CD14-positive monocyte (primary cell): Measurements from ENCODE around the gene C5orf63. TPM values are rescaled to one million over a fixed set of nuclear protein-coding genes. Genes with fewer than 3 reads are reported as not detected.
"Not testable (repeated sequence)": the region's sequence is repeated elsewhere in the genome, so short reads cannot be mapped to it uniquely, and the experiment has no call there.

Experiments used
- DNase-seq, 3 donors: peaks; one replicate each; pipeline ENCODE4 v3.0.0-alpha.2; 2011 to 2022
- H2AFZ ChIP-seq: 2 replicates; pipeline ENCODE4 v1.6.0; 2012; ENCODE audit warnings: mild to moderate bottlenecking, low read depth, low read length, inconsistent platforms; ENCODE audit not compliant: insufficient read depth, poor library complexity, severe bottlenecking
- H3K27ac ChIP-seq, 2 donors: 1 replicate in 1 of 2; 2 replicates in 1 of 2; pipeline ENCODE4 v1.5.1; 2012 to 2013; ENCODE audit warnings: low read length in 2 of 2, control low read depth in 1 of 2, inconsistent platforms in 1 of 2, low read depth in 1 of 2, mild to moderate bottlenecking in 1 of 2
- H3K27me3 ChIP-seq, 2 donors: one replicate each; pipeline versions ENCODE4 v1.6.0 to v1.6.1; 2011 to 2013; ENCODE audit warnings: low read length in 2 of 2; ENCODE audit not compliant: control insufficient read depth in 2 of 2, insufficient read depth in 2 of 2
- H3K36me3 ChIP-seq, 2 donors: replicated peaks in 1 of 2; 1 replicate in 1 of 2; 2 replicates in 1 of 2; pipeline versions ENCODE4 v1.5.1 to v1.6.1; 2012 to 2013; ENCODE audit warnings: low read length in 2 of 2, control low read depth in 1 of 2, inconsistent platforms in 1 of 2, mild to moderate bottlenecking in 1 of 2; ENCODE audit not compliant: insufficient read depth in 2 of 2, control insufficient read depth in 1 of 2
- H3K4me1 ChIP-seq, 2 donors: 1 replicate in 1 of 2; 2 replicates in 1 of 2; pipeline versions ENCODE4 v1.5.1 to v1.6.1; 2012 to 2013; ENCODE audit warnings: low read length in 2 of 2, control low read depth in 1 of 2, inconsistent platforms in 1 of 2, mild to moderate bottlenecking in 1 of 2, moderate library complexity in 1 of 2; ENCODE audit not compliant: insufficient read depth in 2 of 2, control insufficient read depth in 1 of 2
- H3K4me2 ChIP-seq: replicated peaks from 2 replicates; pipeline ENCODE3; 2012; ENCODE audit warnings: low read length, moderate library complexity, mild to moderate bottlenecking; ENCODE audit not compliant: poor library complexity, severe bottlenecking; ENCODE audit errors: extremely low read depth
- H3K4me3 ChIP-seq, 3 experiments: fragments of 200-600 bp in 1 of 3; sonication (generic) in 1 of 3; replicated peaks in 1 of 3; 1 replicate in 2 of 3; 2 replicates in 1 of 3; pipeline ENCODE4 v1.5.1; 2011 to 2013; ENCODE audit warnings: low read length in 3 of 3, mild to moderate bottlenecking in 3 of 3, control low read depth in 2 of 3, low read depth in 2 of 3, inconsistent platforms in 1 of 3, moderate library complexity in 1 of 3
- H3K79me2 ChIP-seq: 2 replicates; pipeline ENCODE4 v1.6.0; 2012; ENCODE audit warnings: mild to moderate bottlenecking, control low read depth, inconsistent platforms, low read length, moderate library complexity; ENCODE audit not compliant: insufficient read depth
- H3K9ac ChIP-seq: 2 replicates; pipeline ENCODE4 v1.6.0; 2017; ENCODE audit warnings: low read length, mild to moderate bottlenecking; ENCODE audit not compliant: insufficient read depth, poor library complexity, severe bottlenecking
- H3K9me3 ChIP-seq, 2 donors: replicated peaks in 1 of 2; 1 replicate in 1 of 2; 2 replicates in 1 of 2; pipeline versions ENCODE4 v1.5.1 to v1.6.1; 2012 to 2013; ENCODE audit warnings: low read length in 2 of 2, control low read depth in 1 of 2; ENCODE audit not compliant: control insufficient read depth in 1 of 2, insufficient read depth in 1 of 2
- H4K20me1 ChIP-seq: 2 replicates; pipeline ENCODE4 v1.6.0; 2012; ENCODE audit warnings: mild to moderate bottlenecking, low read length, control low read depth, moderate library complexity; ENCODE audit not compliant: insufficient read depth
- H3K27ac Mint-ChIP-seq, 7 donors: one replicate each; pipeline ENCODE4 v1.8.0; 2020; ENCODE audit warnings: mild to moderate bottlenecking in 7 of 7, mixed read lengths in 7 of 7, moderate library complexity in 6 of 7, inconsistent platforms in 2 of 7
- H3K27me3 Mint-ChIP-seq, 3 donors: one replicate each; pipeline ENCODE4 v1.8.0; 2021 to 2022; ENCODE audit warnings: low read depth in 3 of 3, mild to moderate bottlenecking in 3 of 3, mixed read lengths in 3 of 3, moderate library complexity in 3 of 3, inconsistent platforms in 1 of 3
- H3K36me3 Mint-ChIP-seq, 2 donors: one replicate each; pipeline ENCODE4 v1.8.0; 2020; ENCODE audit warnings: mixed read lengths in 2 of 2, inconsistent platforms in 1 of 2, mild to moderate bottlenecking in 1 of 2
- H3K4me1 Mint-ChIP-seq: one replicate; pipeline ENCODE4 v1.8.0; 2020; ENCODE audit warnings: mild to moderate bottlenecking, mixed read lengths
- H3K4me3 Mint-ChIP-seq, 2 donors: one replicate each; pipeline ENCODE4 v1.8.0; 2020; ENCODE audit warnings: mild to moderate bottlenecking in 2 of 2, mixed read lengths in 2 of 2, moderate library complexity in 1 of 2
- H3K9me3 Mint-ChIP-seq, 7 donors: one replicate each; pipeline ENCODE4 v1.8.0; 2020 to 2022; ENCODE audit warnings: mixed read lengths in 7 of 7, mild to moderate bottlenecking in 6 of 7, moderate library complexity in 6 of 7, inconsistent platforms in 2 of 7
- CTCF ChIP-seq: fragments of 200-600 bp; IDR thresholded peaks from one replicate; pipeline ENCODE4 v1.8.0; 2022; ENCODE audit warnings: antibody characterized with exemption, mild to moderate bottlenecking
- WGBS: methylation state at CpG from one replicate; pipeline ENCODE4 v1.1.5; 2013; ENCODE audit warnings: missing lambda C conversion rate; ENCODE audit not compliant: insufficient coverage; 5-methylcytosine and 5-hydroxymethylcytosine counted together
- intact Hi-C, 2 donors: fragments of 100-400 bp; cut with micrococcal nuclease; formaldehyde crosslinking; loops; one replicate each; pipeline versions ENCODE4 v1.15.0 to v1.15.1; 2023
- polyA plus RNA-seq, 3 donors: library from polyadenylated mRNA; depleted of rRNA in 1 of 3; unstranded in 2 of 3; stranded (reverse) in 1 of 3; fragments of 300-500 nt in 2 of 3; fragments of >200 nt in 1 of 3; fragmentation: Illumina TruSeq in 2 of 3; gene quantifications; 1 replicate in 2 of 3; 2 replicates in 1 of 3; pipeline ENCODE4 v1.2.3, GENCODE V29; 2012 to 2021

The C5orf63 gene
- polyA plus RNA-seq, 3 donors, result 0.27 to 1.5 TPM; not detected in 1

GRCh38 chr5:127111112-127111511, 37.8 kb upstream of the C5orf63 start:
- WGBS, result no CpG with 5 or more reads among the region's 2 CpGs
- no peak for DNase-seq

GRCh38 chr5:127108624-127109260, 35.4 kb upstream of the C5orf63 start:
- not testable (repeated sequence) for H3K9me3 ChIP-seq, H3K27me3 Mint-ChIP-seq
- peaks cover 14 to 30% (median 24%) of the 10 kb centered on the region in 7 donors for H3K9me3 Mint-ChIP-seq

More at GRCh38 chr5:127111112-127111511, 37.8 kb upstream of the C5orf63 start:
- H3K27me3 ChIP-seq, result no peaks in the 10 kb centered on the region
- H3K79me2 ChIP-seq, result no peaks in the 10 kb centered on the region
- no peaks in the 10 kb centered on the region for H3K4me1 ChIP-seq
- H3K36me3 Mint-ChIP-seq, result no peaks in the 10 kb centered on the region
- H3K4me1 Mint-ChIP-seq, result no peaks in the 10 kb centered on the region
- H3K9me3 ChIP-seq, result peaks cover 0 to 8% of the 10 kb centered on the region in 2 donors
- no peak overlapping the region for H3K9ac ChIP-seq
- no peak overlapping the region for H3K27ac Mint-ChIP-seq
- no peak overlapping the region for H3K27ac ChIP-seq
- no peaks in the 10 kb centered on the region for H3K36me3 ChIP-seq
- peaks cover 0 to 5% (median 0%) of the 10 kb centered on the region in 3 donors for H3K27me3 Mint-ChIP-seq
- no peak for TF ChIP-seq CTCF
- intact Hi-C loops, result no loop called here
- peaks cover 12 to 26% (median 17%) of the 10 kb centered on the region in 7 donors for H3K9me3 Mint-ChIP-seq
- H3K4me3 ChIP-seq, result no peak overlapping the region
- H3K4me2 ChIP-seq, result no peak overlapping the region
- no peak overlapping the region for H3K4me3 Mint-ChIP-seq
- H4K20me1 ChIP-seq, result no peaks in the 10 kb centered on the region
- H2AFZ ChIP-seq, result no peak overlapping the region

More at GRCh38 chr5:127108624-127109260, 35.4 kb upstream of the C5orf63 start:
- H3K79me2 ChIP-seq, H3K4me2 ChIP-seq, H3K4me3 Mint-ChIP-seq, H3K36me3 ChIP-seq, H3K9ac ChIP-seq, H3K4me1 Mint-ChIP-seq, H3K4me3 ChIP-seq, H3K4me1 ChIP-seq, H4K20me1 ChIP-seq, H3K27me3 ChIP-seq, H3K27ac Mint-ChIP-seq, DNase-seq, H2AFZ ChIP-seq, H3K27ac ChIP-seq, intact Hi-C loops, H3K36me3 Mint-ChIP-seq: not testable (repeated sequence)
- WGBS, result 81% methylated on average over 4 of the region's 9 CpGs
